CD4-positive, alpha-beta T cell treated with Interleukin-15 for 1 hour (primary cell): ENCODE results near the gene MYO19.
"Not testable (repeated sequence)": the region's sequence is repeated elsewhere in the genome, so short reads cannot be mapped to it uniquely, and the experiment has no call there.

ENCODE experiments used
- DNase-seq: peaks from one replicate; pipeline ENCODE4 v3.0.0-alpha.2; 2020

The MYO19 gene

DNA sequence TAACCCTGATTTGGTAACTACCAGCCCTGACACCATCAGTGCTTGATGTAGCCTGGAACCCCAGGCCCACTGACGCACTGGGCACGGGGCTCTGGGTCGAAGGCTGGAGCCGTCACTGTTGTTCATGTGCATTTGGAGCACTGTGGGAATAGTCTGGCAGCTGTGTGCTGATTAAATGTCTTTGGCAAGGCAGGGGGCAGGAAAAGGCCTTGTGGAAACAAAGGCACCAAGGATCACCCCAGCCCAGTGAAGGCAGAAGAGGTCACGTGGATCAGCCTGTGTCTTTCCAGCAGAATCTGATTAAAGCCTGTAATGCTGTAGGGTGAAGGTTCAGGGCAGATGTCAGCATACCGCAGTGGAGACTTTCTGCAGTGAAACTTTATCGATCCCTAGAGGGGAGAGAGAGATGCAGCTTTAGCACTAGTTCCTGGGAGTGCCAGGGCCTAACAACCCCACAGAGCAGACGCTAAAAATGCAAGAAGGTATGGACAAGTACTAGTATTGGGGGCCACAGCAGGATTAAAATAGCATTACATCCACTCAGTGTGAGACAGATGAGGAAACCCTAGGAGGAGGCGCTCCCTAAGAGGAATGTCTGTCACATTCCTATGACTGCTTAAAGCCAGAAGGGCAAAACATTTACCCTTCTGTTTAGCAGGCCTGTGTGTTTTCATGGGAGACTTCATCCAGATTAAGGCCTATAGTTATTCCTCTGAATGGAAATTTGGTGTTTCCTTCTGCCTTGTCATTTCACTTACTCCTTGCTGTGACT lies 38.5 kb downstream of the MYO19 start:
- DNase-seq = no peak

DNA sequence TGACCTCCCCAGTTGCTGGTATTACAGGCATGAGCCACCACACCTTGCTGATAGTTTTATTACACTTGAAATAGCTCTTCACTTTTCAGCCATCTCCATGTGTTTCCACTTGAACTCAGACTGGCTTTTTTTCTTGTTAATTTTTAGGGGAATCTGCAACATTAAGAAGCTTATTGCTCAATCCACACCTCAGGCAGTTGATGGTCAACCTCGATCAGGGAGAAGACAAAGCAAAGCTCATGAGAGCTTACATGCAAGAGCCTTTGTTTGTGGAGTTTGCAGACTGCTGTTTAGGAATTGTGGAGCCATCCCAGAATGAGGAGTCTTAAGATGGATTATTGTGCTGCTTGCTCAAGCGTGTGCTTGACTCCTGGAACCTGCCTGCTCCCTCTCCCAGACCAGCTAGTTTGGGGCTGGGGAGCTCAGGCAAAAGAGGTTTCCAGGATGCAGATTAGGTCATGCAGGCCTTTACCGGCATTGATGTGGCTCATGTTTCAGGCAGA lies 39.5 kb downstream of the MYO19 start:
- no peak for DNase-seq

DNA sequence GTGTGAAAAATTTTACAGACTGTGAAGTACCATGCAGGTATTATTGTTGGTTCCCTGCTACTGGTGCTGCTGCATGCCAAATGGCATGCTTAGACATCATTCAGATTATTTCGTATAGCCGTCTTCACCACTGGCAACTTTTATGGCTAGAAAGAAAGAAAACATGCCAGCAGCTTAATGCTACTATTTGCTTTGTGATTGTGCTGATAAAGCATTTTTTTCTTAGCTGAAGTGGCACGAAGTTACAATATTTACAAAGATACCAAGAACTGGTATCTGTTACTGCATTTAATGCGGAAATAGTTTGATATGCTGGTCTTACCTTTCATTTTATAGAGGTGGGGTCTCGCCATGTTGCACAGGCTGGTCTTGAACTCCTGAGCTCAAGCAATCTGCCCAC lies 40.0 kb downstream of the MYO19 start:
- no peak for DNase-seq

DNA sequence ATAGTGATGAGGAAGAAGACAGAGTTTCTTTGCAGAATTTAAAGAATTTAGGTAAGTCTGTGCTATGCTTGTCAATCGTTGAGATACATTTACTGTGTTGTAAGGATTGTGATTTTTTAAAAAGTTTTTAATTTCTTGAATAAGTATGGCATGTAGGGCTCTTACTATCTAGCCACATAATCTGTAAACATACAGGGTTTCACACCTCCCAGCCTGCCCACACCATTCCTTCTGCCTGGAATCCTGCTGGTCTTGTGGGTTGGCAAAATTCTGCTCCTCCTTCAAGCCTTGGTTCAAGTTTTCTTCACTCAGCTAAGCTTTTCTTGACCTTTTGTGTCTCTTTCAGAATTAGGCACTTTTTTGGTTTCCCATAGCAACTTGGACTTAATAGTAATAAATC lies 40.7 kb downstream of the MYO19 start:
- DNase-seq = no peak

DNA sequence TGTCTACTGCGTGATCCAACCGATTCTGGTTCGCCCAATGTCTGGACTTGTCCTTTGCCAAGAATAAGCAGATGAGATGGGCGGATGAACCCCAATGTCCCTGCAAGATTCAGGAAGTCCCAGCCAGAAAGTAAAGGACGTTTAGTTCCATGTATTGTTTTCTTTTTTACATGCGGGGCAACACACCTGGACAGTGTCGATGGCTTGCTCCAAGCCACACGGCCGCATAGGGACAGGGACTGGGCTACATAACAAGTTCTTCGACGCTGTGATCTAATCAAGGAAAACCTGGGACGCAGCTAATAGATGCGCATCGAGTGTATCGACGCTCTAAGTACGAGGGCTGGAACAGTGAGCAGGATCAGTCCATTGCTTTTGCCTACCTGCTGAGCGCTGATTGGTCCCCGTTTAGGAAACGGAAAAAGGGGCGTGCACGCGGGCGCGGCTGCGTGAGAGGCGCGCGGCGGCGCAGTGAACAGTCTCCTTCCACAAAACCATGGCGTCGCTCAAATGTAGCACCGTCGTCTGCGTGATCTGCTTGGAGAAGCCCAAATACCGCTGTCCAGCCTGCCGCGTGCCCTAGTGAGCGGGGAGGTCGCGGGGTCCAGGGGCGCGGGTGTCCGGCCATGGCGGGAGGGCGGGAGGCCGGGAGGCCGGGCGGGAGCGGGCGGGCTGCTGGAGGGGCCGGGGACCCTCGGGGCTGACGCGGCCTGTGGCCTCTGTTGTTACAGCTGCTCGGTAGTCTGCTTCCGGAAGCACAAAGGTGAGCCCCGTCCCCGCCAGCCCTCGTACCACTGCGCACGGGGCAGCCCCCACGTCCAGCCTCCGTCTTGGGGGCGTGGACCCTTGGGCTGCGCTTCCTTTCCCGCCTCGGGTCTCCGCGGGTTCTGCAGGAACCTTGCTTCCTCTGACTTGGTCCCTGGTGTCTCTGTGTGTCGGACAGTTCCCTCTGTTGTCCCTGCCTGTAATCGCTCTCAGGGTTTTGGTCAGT lies 48.2 kb downstream of the MYO19 start, which contains the start of gene ZNHIT3:
ZNHIT3 (plus strand) TSS at position 478 of the 991 bp plus-strand sequence; CDS start at position 497, 19 bp downstream.
- DNase-seq = peak; percentile 90

DNA sequence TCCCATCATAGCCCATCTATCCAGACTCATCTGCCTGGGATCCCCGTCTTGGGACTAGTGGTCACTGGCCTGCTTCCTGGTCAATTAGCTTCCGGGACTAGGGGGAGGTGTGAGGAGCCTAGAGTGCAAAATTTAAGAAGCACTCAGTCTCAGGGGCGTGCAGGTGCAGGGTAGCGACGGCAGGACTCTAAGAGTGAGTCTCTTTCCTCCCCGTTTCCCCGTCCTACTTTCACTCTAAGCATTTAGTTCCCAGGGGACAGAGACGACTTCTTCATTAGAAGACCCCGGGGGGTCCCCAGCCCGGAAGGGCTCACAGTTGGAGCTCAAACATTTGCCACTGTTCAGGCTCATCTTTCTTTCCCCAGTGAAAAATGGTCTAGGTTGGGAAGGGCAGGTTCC lies 48.9 kb downstream of the MYO19 start:
- no peak for DNase-seq

DNA sequence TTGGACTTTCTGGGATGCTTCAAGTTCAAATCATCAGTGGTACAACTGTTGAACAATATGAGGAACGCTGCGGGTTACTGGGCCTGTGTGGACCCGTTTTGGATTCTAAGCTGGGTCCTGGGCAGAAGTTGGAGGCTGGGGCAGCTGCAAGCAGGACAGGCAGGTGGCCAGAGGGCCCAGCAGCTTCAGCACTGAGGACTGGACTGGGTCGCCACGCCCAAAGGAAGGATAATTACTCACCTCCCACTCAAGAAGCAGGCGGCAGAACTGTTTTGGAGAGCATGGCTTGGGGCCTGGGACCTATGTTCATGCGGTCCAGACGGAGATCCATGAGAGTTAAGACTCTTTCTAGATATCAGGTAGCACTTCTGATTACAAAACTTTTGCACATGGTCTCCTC lies 49.6 kb downstream of the MYO19 start:
- DNase-seq = no peak

DNA sequence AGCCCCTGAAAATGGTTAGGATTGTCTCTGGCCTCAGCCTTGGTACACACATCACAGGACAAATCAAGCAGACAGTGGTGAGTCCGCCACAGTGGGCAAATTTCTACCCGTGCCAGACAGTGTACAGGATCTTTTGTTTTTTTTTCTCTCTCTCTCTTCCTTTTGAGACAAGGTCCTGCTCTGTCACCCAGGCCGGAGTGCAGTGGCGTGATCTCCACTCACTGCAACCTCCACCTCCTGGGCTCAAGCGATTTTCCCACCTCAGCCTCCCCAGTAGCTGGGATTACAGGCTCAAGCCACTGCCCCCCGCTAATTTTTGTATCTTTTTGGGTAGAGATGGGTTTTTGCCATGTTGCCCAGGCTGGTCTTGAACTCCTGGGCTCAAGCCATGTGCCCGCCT lies 50.6 kb downstream of the MYO19 start:
- not testable (repeated sequence) for DNase-seq

DNA sequence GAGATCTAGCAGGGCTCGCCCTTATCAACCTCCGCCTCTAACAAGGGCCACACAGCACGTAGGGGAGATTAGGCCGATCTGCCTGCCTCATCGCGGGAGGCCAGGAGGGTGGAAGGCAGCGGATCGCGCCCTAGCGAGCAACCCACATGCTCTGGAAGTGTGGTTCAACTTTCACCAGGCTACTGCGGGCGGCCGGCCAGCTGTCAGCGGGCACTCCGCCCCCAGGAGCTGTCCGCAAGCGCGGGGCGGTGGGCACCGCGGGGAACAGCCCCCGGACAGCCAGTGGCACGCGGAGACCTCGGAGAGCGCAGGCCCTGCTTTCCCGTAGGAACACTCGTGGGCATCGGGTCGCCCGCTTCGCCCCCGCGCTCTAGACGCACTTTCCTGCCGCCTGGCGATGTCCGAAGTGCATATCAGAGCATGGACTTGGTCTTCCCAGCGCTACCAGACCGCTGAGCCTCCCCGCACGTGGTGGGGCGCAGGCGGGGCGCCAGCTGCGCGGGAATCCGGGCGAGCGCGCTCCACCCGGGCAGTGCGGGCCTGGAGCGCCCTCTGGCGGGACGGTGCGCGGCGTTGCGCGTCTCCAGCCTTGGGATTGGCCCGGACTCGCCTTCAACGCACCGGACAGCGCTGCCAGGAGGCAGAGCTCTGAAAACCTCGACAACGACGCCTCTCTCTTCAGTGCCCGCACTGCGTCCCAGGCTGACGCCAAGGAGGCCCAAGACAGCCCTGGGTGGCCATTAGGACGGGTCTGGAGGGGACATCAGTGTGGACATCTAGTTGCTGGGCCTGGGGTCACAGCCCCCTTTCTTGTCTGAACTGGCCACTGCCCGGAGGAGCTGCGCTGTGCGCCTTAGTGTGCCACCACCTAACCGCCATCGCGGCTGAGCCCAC lies 51.8 kb downstream of the MYO19 start:
- peak; percentile 73 for DNase-seq

DNA sequence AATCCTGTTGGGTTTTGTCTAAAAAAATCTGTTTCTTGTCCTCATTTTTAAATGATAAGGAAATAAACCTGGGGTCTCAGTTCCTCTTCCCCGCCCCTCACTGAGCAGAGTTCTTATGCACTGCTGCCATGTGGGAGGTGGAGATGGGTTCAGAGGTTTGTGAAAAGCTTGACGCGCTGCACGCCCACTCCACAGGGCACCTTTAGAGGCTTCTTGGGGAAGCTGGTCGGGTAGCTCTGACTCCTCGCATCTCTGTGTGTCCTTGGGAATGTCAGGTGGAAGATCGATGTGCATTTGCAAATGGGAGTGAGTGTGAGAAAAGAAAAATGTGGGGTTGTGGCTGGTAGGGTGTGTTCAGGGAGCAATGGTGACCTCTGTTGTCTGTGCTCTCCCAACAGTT lies 52.8 kb downstream of the MYO19 start:
- no peak for DNase-seq

DNA sequence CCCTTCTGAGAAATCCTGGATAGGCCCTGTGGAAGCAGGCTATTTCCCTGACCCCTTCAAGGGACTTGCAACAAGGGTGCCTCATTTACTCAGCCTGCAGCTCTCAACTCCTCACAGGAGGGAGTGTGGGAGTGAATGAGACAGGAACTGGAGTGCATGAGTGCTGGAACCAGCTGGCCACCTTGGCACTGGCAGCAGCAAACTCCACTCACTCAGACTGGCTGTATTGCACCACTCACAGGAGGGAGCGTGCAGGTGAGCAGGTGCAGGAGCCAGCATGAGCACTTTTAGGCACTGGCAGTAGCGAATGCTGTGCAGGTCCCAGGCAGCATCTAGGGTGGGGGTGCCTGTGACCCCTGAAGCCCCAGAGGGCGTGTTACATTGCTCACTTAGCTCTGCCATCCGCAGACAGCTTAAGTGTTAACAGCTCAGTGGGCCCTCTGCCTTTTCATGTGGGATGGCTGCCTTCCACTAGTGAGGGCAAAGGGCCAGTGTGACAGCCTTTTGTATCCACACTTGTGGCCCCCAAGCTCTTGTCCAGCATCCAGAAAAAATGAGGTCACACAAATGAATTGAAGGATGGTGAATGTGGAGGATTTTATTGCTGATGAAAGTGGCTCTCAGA lies 59.2 kb downstream of the MYO19 start:
- DNase-seq = no peak

DNA sequence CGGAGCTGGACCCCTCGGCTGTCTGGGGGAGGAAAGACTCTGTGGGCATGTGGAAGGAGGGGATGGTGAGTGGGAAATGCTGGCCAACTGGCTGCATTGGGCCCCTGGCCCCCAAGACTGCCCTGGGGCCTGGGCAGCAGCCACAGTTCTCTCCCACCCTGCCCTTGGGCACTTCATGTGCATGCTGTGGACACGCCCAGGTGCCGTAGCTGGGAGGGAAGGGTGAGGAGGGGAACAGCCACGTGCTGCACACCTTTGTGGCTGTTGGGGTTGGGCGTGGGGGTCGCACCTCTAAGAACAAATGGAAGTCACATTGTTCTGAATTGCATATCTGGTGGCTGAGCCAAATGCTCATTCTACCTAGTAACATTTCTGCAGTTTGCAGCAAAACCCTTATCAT lies 60.1 kb downstream of the MYO19 start:
- DNase-seq = no peak

DNA sequence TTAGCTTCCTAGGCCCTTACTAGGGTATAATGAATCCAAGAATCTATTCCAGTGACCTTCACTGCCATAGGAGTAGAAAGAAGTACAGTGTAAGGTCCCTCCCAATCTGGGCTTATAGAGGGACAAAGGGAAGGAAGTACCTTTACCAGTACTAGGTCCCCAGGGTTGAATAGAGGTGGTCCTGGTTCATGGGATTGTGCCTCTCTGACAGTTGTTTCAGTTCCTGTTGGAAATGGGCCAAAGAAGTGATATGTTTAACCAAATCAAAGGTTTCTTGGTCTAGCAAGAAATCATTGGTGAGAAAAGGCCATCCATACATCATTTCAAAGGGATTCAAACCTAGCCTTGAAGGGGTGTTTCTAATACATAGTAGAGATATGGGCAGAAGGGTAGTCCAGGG lies 64.2 kb downstream of the MYO19 start:
- DNase-seq = no peak

DNA sequence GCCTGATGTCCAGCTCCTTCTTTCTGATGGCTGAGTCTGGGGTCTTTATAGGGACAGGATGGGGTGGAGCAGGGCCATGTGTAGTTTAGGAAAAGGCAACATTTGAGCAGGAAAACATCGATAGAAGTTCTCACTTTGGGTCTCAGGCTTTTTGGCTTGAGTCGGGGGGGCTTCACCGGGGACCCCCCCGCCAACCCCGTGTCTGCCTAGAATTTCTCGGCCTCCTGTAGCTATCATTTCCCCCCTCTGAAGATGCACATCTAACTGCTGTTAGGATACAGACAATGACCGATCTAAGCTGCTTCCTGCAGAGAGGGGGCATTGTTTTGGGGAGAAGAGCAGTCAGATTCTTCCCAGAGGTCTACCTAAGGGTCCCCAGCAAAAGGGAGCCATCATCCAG lies 64.9 kb downstream of the MYO19 start:
- DNase-seq = no peak

DNA sequence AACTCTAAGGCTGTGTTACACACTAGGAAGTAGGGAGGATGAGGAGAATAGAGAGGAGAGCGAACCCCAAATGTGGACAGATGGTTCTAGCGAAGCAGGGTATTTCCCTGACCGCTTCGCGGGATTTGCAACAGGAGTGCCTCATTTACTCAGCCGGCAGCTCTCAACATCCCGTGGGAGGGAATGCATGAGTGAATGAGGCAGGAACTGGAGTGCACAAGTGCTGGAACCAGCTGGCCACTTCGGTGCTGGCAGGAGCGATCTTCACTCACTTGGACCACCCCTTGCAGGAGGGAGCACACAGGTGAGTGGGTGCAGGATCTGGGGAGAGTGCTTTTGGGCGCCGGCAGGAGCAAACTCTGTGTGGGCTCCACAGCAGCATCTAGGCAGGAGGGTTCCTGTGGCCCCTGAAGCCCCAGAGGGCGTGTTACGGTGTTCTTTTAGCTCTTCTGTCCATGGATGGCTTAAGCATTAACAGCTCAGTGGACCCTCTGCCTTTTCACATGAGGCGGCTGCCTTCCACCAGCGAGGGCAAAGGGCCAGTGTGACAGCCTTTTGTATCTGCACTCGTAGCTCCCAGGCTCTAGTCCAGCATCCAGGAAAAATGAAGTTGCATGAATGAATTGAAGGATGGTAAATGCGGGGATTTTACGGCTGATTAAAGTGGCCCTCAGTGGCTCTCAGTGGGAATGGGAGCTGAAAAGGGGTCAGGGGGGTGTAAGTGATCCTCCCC lies 65.6 kb downstream of the MYO19 start:
- DNase-seq = no peak

DNA sequence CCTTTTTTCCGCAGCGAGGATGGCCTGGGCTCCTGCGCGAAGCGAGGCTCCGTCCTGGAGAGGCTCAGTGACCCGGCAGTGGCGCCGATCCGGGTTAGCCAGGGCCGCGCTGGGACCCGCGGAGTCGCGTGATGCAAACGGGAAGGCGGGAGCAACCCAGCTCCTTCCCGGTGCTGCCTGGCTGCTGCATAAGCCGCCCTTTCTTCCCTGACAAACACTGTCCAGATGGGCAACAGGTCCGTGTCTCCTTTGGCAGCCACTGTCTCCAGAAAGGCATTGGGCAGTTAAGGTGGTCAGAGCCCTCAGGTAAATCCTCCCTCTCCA lies 69.9 kb downstream of the MYO19 start:
- no peak for DNase-seq

DNA sequence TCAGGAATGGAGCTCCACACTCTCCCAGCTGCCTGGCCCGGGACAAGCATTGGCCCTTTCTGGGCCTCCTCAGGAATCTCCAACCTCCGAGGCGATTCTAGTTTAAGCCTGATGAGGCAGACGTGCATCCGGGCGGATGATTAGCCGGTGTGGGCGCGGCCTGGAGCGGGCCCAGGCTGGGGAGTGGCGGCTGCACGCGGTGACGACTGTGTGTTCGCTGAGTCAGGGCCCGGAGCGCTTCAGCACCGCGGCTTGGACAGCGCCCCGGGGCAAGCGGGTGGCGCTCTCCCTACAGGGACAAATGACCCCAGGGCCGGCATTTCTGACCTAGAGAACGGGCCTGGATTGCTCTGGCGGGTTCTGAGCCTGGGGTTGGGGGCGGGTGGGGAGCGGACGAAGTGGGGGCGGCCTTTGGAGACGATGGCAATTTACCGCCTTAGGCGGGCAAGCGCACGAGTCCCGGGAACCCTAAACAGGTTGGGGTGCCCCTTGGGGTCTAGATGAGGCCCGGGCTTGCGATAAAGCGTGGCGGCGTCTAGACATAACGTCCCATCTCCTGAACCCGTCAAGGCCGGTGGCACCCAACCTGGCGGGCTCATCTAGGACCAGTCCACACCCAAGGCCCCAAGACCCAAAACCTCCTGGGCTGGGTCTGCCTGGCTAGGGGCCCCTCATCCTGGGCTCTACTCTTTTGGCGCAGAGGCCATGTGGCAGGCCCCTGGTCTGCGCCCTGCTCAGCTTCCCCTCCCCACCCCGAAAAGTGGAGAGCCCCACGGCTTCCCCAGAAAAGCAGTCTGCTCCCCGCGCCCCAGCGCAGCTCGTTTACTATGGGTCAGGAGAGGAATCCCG lies 70.5 kb downstream of the MYO19 start:
- peak; percentile 30 for DNase-seq

DNA sequence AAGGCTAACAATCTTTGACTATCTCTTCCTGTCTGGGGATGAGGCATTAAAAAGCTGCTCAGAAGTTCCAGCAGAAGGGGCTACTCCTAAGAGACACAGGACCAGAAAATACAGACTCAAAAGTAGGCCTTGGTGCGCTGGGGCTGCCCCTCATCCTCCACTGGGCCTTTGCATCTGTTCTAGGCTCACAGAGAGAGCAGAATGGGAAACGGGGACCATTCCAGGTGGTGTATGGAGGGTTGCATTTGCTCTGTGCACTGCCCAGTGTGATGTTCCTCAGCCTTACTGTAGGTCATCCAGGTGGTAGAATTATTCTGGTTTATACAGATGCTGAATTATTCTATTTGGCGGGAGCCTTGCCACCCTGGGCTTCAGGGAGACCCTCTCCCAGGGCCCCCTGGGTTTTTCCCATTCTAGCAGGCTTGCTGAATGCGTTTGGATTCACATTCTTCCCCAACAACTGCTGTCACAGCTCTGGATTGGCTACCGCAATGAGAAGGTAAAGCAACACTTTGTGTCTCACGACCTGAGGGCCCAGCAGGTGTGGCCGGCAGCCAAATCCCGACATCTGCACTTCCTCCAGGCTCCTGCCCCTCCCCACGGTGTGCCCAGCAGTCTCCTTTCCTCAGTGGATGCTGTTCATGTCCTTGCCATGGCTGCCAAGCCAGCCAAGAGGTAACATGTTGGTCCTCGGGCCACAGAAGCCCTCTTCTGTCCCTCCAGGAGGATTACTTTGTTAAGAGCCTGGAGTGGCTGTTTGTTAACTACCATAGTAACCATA lies 73.1 kb downstream of the MYO19 start:
- no peak for DNase-seq

DNA sequence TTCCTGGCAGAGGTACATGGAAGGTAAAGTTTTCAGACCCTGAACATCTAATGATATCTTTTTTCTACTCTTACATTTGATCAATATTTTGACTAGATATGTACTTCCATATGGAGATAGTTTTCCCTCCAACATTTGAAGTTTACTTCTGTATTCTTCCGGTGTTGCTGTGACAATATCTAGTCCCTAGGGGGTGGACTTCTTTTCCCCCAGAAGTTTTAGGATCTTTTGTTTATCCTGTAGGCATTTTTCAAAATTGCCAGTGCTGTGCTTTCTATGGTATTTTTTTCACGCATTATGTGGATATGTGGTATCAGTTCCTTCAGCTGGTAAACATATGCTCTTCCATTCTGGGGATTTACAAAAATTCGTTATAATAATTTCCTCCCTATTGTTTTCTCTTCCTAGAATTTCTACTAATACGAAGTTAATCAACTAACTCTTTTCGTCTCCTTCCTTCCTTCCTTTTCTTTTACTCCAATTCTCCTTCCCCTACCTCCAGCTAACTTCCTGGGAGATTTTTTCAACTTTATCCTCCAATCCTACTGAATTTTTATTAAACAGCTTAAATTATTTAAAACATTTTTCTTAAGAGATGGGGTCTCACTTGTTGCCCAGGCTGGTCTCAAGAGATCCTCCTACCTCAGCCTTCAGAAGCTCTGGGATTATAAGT lies 74.3 kb downstream of the MYO19 start:
- no peak for DNase-seq
